Measurements from ENCODE around the gene PRKAG1.
"Not testable (repeated sequence)": the region's sequence is repeated elsewhere in the genome, so short reads cannot be mapped to it uniquely, and the experiment has no call there.

Gene PRKAG1

DNA sequence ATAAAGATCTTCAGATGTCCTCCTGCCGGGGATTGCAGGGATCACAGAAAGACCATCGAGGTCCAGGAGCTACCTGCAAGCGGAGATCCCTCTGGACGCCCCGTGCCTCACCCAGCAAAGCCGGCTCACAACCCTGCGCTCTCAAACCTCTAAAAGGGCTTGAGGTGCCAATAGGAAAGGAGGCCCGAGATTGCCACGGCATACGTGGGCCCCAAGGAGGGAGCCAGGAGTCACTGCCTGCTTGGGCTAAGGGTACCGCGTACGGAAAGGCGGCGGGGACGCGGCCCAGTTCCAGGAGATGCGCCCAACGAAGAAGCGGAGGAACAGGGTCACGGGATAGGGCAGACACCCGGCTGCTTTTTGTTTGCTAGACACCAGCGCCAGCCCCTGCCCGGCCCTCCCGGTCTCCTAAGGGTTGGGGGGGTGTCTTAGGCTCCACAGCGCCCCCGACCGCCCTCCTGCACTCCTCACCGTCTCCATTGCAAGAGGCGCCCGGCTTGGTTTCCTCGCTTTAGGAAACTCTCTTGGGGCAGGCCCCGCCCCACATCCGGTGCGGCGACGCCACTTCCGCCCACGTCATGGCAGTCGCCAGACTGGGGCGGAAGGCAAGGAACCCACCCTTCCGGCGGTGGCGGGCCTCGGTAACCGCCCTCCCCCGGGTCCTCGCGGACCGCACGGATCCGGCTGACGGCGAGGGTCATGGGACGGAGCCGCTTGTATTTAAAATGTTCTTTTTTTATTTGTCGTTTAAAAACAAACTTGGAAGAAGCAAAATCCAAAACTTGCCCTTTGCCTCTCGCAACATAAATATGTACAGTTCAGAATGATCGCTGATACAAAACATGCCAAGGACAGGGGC, at the start of gene PRKAG1:
Gene PRKAG1, minus strand, starts transcription at position 516 of the 859 bp plus-strand sequence. Its CDS starts 36 bp downstream, at position 480.
- peak; percentile 92 for DNase-seq

DNA sequence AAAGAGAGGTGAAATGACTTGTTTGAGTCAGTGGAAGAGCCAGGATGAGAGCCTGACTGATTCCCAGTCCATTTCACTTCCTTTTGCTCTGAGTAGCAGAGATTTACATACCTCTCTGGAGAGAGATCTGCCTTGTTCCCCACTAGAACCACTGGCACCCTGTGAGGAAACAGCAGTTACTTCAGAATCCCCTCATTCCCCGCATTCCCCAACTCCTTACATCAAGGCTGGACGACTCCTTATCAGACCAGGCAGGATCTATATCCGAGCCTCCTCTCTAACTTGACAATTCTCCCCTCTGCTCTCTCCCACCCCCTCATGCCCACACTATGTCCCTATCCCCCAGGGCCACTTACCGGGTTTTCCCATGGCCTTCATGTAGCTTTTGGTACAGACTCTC, 47.5 kb upstream of the PRKAG1 start:
- DNase-seq, result no peak

DNA sequence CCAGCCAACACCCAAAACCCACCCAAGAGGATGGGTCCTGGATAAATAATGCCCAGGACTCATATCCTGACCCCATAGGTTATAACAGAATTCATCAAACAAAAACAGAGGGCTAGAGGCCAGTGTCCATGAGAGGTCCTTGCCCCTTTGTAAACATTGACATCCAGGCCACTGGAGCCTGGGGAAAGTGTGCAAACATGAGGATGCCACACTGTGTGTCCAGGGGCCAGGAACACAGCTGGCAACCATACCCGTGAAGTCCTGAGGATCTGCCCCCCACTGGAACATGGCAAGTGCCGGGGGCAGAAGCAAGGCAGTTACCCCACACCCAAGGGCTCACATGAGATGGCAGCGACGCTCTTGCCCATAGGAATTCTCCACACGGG, 46.2 kb upstream of the PRKAG1 start:
- DNase-seq, result no peak

DNA sequence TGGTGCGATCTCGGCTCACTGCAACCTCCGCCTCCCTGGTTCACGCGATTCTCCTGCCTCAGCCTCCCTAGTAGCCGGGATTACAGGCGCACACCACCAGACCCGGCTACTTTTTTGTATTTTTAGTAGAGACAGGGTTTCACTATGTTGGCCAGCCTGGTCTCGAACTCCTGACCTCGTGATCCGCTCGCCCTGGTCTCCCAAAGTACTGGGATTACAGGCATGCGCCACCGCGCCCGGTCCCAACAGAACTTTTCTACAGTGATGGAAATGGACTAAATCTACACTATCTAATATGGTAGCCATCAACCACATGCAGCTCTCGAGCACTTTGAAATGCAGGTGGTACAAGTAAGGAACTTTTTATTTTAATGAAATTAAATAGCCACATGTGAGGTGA, 43.3 kb upstream of the PRKAG1 start:
- not testable (repeated sequence) for DNase-seq

DNA sequence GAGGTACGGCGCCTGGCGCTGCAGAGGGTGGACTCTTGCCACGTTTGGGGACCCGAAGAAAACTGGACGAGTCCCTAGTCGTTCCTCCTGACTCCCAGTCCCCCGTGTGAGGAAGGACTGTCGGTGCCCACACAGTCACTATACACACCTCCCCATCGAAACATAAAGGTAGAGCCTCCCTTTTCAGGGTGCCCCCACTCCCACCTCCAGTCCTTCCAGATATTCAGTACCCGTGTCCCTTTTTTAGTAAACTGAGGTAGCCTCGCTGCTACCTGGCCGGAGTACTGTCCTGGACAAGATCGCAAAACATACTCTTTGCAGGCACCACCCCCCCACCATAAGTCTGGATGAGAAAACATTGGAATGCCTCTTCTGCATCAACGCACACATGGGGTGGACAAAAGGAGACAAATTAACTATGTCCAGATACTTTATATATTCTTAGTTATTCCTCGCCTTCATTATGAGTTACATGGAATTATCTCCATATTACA, 42.6 kb upstream of the PRKAG1 start:
- DNase-seq, result no peak

DNA sequence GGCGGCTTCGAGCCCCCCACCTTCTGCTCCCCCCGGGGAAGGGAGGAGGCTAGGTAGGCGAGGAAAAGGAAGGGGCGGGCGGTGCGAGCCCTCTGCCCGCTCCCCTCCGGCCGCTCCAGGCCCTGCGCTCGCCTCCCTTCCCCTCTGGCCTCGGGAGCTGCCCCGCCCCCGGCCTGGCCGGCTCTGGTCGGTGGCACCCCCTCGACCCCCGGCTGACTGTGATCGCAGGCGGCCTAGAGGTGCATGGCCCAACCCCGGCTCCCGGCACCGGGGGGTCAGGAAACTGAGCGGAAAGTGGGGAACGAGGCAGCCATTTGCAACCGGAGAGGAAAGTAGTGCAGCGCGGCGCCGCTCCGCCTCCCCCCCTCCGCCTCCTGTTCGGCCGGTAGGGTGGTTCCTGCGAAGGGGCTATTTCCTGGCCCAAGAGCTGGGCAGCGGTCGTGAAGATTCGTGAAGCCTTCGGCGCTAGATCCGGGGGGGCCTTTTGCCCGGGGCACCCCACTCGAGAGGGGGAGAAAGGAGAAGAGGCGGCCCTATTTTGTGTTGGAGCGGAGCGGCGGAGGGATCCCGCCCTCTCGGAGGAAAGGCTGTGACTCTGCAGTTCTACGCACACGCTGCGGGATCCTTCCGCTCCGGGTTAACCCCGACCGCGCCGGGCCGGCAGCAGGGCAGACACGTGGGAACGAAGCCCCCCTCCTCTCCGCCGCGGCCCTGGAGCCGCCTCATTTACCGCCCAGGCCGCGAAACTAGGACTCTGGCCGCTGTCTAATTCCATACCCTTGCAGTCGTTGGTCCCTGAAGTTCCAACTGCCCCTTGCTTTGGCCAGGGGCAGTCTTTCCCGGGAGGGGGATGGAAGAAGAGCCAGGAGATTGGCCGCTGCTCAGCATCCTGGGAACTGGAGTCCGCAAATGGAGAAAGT, 41.9 kb upstream of the PRKAG1 start, which contains the start of gene KMT2D:
Gene KMT2D, minus strand, starts transcription at position 558 of the 920 bp plus-strand sequence. CDS start 5,470 bp downstream, outside the sequence.
- peak; percentile 94 for DNase-seq

DNA sequence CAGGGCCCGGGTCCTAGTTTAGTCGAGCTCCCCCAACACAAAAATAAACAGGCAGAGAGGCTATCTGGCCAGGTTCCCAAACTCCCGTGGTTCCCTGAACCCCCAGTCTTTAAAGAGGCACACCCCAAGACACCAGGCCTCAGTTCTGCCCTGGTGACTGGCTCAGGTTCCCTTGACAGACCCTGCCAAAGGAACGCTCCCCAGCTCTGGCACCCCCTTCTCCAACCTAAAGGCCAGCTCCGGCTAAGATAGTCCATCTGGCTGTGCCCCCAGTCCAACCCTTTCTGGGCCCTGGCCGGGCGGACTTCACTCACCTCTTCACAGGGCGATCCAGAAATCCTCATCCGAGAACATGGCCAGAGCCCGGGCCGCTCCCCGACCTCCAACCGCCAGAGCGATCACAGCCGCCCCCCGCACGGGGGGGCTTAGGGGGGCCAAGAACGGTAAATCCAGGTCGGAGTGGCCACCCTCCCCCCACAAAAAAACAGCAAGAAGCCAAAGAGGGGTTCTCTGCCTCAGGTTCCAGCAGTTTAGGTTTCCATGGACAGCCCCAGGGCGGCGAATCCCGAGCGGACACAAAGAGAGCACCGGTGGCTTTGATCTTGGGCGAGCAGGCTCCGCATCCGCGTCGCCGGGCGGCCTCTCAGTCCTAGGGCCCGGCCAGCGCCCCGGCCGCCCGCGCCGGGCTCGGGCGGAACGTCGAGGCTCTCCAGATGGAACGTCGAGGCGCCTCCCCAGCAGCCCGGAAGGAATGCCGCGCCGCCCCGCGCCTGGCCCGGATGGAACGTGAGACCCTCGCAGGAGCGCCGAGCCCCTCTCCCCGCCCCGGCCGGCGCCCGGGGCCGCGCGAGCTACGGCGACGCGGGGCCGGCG, 41.0 kb upstream of the PRKAG1 start:
- peak; percentile 25 for DNase-seq

DNA sequence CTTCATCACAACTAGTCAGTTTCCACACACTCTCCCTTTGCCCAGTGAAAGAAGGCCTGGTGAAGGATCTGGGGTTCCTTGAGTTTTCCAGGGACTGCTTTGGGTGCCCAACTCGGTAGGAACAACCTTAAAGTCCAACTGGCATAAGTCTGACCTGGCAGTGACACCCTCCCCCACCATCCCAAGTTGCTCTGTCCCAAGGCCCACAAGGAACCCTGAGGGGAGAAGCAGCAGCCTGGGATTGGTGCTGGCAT, 40.4 kb upstream of the PRKAG1 start:
- no peak for DNase-seq

DNA sequence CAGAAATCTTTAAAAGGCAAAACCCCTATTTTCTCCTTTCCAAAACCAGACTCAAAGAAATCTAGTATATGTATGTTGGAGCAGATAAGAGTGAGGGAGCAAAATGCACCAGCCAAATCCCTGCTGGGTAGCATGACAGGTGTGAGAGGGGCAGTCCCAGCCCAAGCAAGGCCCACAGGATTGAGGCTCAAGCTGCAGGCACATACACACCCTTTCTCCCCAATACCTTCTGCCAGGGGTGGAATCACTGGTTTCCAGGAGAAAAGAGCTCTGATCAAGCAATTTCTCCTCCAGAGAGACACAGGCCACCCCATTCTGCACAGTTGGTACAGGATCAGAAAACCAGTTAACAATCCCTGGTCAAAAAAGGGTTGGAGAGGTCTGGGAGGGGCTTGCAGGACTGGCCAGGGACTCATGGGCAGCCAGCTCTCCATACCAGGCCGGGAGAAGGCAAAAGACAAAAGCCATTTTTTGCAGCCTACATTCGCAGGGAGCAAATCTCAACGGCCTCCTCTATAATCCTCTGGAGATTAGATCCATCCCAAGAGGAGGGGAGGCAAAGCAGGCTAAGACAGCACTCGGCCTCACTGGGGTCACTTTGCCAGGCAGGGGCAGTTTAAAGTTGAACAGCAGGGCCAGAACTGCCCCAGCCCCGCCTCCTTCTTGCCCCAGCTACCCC, 39.9 kb upstream of the PRKAG1 start:
- no peak for DNase-seq

DNA sequence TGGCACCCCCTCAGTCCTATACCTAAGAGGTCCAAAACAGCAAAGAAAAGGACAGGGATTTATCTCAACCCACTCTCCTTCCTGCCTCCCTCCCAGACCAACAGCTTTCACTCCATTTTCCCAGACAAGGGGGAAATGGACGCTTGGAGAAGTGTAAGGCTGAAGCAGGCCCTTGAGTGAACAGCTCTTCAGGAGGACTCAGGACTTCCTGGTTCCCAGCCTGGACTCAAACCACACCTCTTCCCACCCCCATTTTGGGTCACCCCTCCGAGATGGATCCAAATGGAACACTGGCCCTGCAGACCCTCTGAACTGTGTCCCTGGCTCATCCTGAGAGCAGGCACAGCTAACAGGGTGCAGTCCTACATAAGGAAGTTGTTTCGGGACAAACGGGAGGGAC, 39.3 kb upstream of the PRKAG1 start:
- DNase-seq, result peak; percentile 9

DNA sequence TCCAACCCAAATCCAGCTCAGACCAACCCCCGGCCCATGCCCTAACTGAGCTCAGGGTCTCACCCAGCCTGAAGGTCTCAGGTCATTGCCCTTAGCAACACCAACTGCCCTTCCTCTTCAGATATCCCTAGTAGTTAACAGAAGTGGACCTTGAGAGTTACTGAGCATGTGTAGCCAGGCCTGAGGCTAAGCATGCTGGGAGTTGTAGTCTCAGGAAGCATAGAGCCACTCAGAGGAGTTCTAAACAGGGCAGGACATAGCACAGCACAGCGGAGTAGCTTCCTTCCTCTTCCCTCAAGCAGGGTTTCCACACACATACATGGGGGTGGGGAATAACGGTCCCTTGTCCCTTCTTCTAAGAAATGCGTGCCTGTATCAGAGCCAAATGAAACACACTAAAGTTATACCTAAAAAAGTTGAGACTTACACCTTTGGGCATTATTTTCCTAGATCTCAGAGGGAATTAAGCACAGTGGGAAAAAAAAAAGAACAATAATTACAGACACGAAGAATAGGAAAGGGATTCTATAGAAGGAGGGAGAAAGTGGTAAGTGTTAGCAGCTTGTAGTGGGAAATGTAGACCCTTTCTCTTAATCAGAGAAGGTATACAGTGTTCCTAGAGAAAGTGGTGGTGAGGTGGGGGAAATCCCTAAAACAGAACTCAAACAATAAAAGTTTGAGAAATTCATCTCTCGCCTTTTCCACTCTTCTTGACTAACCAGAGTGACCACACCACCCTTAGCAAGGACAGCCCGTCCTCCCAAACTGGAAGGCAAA, 37.6 kb upstream of the PRKAG1 start:
- peak; percentile 37 for DNase-seq

DNA sequence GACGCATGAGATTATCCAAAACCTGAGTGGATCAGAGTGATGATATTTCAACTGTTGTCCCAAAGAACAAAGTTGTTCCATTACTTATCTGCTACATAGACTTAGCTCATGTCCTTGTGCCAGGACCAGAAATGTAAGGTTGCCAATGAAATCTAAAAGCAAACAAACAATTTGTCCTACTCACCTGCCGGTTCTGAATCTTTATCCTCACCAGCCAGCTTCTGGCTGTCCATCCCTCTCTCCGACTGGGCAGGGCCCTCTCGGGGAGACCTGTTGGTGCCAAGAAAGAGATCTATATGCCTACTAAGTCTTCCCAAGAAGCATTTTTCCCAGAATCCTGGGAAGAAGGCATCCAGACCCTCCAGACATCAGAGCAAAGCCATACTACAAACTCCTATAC, 36.5 kb upstream of the PRKAG1 start:
- no peak for DNase-seq

DNA sequence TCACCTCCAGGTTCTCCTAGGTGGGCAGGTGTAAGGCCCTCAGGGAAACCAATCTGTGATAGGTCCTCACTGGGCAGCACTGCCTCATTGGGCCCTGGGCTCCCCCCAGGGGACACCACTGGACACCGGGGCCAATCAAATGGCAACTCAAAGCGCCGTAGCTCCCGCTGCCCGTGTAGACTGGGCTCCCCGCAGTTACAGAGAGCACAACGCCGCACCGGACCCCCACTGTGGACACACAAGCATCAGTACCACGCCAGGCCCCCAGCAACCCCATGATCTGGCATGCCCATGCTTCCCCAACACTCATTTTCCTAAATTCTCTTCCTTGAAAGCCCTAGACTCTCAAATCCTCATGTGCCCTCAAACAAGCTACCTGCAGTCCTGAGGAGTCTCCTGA, 35.9 kb upstream of the PRKAG1 start:
- DNase-seq, result no peak

DNA sequence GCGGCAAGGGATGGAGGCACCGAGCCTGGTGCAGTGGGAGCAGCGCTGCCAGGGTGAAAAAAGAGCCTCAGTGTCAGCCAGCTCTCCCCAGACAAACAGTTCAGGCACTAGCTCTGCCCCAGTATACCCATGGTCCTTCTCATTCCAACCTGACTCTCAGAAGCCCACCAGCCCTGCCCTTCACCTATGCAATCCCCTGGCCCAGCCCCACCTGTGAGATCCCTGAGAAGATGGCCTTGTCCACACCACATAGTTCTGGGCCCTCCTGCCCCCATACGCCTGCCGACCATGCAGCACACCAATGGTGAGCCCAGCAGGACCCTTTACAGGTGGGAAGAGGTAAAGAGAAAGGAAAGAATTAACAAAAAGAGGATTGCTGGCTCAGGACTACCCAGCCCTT, 35.5 kb upstream of the PRKAG1 start:
- DNase-seq, result no peak

DNA sequence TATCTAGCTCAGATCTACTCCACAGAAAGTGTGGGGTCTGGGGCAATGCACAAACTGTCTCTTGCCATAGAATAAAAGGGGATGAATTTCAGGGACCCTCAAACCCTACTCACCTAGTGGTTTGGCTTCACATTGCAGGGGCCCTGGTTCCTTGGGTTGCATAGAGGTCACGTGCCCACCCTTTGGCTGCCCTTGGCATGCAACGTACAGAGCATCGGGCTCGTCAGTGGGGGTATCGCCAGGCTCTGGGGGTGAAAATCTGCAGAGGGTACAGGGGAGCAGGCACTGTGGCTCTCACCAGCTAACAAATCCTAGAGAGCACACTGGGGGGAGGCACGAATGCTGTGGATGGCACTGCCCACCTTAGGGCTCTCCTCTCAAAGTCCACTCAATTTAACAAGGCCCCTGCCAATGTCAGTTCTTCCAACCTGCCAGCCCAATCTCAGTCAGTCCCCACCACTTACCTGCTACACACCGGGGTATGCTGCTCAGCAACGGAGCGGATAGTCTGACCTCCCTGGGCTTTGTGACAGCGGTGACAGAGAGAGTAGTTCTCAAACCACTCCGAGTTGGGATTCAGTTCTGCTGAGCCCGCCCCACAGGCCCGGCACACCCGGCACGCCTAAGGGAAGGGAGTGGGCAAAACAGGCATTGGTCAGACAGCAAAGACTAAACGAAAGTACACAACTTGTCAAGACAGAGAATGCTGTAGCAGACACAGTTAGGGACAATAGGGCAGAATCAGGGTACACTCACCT, 34.1 kb upstream of the PRKAG1 start:
- no peak for DNase-seq

DNA sequence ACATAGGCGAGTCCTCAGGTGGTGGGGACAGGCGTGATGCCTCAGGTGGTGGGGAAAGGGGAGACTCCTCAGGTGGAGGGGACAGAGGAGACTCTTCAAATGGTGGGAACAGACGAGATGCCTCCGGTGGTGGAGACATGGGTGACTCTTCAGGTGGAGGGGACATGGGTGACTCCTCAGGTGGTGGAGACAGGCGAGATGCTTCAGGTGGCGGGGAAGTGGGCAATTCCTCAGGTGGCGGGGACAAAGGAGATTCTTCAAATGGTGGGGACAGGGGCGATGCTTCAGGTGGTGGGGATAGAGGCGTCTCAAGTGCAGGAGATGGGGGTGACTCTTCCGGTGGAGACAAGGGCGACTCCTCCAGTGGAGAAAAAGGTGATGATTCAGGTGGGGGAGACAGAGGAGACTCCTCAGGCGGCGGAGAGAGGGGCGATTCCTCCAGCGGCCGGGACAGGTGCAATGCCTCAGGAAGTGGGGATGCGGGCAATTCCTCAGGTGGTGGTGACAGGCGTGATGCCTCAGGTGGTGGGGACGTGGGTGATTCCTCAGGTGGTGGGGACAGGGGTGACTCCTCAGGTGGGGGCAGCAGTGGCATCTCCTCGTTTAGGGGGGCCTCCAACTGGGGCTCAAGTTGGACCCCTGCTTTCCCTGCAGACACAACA, 33.3 kb upstream of the PRKAG1 start:
- DNase-seq, result no peak

DNA sequence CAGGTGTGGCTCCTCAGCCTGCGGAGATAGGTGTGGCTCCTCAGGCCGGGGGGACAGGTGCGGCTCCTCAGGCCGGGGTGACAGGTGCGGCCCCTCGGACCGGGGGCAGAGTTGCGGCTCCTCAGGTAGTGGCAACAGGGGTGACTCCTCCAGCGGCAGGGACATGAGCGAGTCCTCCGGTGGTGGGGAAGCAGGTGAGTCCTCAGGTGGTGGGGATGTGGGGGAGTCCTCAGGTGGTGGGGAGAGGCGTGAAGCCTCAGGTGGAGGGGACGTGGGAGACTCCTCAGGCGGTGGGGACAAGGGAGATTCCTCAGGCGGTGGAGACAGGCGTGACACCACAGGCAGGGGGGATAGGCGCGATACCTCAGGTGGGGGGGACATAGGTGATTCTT, 32.8 kb upstream of the PRKAG1 start:
- no peak for DNase-seq

DNA sequence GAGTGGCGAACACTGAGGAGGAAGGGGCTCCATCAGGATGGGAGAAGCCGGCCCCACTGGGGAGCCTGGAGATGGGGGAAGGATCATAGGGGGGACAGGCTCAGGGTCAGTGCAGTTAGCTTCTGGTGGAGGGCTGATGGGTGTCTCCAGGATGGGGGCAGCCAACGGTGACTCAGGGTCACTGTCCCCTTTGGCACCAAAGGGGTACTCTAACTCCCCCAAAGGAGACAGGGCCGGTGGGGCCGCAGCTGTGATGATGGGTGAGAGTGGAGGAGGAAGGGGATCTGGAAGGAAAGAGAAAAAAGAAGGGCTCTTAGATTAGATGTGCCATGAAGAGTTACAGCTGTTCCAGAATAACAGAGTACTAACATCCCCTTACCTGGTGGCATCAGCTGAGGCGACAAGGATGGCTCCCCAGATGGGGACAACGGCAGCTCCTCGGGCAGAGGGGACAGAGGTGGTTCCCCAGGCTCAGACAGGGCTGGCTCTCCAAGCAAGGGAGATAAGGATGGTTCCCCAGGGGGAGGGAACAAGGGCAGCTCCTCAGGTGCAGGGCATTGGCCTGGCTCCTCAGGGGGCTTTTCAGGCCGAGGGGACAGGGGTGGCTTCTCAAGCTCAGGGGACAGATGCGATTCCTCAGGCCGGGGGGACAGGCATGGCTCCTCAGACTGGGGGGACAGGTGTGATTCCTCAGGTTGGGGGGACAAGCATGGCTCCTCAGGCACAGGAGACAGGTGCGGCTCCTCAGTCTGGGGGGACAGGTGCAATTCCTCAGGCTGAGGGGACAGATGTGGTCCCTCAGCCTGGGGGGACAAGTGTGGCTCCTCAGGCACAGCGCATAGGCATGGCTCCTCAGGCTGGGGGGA, 32.2 kb upstream of the PRKAG1 start:
- DNase-seq, result no peak
